KG1 (cell line): Measurements from ENCODE around the gene AIRE.
"Not testable (repeated sequence)": the region's sequence is repeated elsewhere in the genome, so short reads cannot be mapped to it uniquely, and the experiment has no call there.

Experiments used
- DNase-seq: peaks from one replicate; lab custom pipeline; 2025; lab: John Stamatoyannopoulos, UW

The AIRE gene

DNA sequence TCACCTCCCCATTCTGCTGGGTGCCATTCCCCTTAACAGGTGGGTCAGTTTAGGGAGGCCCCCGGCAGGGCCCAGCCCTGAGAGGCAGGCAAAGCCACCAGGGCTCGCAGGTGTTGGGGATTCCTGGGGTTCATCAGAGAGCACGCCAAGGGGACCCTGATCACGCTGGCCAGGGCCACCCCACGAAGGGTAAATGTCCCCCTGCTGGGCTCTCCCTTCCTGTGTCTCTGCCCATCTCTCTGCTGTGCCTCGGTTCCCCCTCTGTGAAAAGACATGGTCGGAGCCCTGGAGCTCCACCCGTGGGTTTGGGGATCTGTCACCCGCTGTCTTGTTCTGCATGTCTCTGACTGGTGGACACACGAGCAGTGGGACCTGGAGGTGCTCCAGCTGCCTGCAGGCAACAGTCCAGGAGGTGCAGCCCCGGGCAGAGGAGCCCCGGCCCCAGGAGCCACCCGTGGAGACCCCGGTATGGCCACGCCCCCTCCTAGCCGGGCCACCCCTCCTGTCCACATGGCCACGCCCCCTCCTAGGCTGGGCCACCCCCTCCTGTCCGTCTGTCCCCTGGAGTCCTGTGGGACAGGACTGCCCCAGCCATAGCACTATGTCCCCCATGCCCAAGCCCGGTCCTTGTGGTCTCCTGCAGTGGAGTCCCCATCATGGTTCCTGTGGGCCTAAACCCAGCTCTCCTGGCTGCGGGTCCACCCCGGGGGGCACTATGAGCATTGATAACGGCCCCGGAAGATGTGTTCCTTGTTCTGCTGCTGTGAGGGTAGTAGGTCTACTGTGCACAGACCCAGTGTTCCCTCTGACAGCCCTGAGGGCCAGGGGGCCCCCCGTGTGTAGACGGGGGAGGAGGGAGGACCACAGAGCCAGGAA lies 6.5 kb downstream of the AIRE start:
- no peak for DNase-seq

DNA sequence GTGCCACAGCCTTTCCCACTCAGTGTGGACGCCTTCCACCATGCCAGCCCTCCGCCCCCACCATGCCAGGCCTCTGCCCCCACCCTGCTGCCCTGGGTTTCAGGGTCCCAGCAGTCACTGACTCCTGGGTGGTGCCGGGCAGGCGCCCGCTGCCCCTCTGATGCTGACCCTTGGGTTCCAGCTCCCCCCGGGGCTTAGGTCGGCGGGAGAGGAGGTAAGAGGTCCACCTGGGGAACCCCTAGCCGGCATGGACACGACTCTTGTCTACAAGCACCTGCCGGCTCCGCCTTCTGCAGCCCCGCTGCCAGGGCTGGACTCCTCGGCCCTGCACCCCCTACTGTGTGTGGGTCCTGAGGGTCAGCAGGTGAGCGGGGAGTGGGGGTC lies 7.1 kb downstream of the AIRE start:
- no peak for DNase-seq

DNA sequence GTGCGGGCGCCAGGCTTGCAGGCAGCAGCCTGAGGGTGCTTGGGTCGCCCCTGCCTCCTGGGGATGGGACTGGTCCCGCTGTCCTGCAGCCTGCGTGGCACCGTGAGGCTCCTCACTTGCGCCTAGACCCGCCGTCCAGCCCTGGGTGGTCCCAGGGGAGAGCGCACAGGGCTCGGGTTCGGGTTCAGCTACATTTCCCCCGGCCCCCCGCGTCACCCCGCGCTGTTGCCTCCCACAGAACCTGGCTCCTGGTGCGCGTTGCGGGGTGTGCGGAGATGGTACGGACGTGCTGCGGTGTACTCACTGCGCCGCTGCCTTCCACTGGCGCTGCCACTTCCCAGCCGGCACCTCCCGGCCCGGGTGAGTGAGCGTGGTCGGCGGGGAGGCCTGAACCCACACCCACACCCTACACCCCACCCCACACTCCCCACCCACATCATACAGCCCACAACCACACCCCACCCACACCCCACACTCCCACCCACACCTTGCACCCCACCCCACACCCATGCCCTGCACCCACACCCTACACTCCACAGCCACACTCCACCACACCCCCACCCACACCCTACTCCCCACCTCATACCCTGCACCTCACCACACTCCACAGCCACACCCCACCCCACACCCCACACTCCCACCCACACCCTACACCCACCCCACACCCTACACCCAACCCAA lies 8.0 kb downstream of the AIRE start:
- no peak for DNase-seq

DNA sequence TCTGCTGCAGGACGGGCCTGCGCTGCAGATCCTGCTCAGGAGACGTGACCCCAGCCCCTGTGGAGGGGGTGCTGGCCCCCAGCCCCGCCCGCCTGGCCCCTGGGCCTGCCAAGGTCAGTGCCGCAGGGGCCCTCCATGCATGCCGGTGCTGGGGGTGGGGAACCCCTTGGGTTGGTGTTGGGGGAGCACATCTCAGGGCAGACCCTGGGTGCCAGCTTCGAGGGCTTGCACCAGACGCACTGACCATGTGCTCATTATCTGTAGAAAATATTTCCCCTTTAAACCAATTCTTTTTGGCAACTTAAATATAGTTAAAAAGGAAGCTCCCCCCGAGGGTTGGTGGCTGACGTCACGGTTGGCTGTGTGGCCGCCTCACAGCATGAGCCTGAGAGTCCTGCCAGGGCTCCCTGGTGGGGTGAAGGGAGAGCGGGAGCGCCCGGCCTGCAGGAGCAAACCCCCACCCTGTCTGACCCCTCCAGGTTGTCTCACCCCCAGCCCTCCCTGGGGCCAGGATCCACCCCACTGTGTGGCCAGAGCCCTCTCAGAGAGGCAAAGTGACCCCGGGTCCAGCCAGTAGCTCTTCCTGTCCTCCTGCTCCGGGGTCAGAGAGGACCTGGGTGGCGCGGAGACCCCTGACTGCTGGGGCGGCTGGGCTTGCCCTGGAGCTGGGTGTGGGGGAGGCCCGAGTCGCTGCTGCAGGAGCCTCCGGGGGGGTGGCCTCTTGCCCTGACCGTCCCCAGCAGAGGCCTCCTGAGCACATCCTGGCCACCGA lies 8.9 kb downstream of the AIRE start:
- DNase-seq: no peak

DNA sequence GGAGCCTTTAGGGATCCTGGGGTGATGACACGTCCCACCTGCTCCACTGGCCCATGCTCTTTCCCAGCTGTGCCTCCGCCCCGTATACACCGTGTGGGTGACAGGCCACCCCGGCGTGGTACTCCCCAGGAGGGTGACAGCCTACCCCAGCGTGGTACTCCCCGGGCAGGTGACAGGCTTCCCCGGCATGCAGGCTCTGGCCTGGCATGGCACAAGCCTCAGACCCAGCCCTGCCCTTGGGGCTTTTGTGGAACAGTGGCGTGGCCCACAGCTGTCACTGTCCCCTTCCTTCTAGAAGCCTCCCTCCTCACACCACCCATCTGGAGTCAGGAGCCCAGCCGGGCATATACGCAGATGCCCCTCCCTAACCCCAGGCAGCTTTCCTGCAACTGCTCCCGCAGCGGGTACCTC lies 9.5 kb downstream of the AIRE start:
- DNase-seq: no peak

DNA sequence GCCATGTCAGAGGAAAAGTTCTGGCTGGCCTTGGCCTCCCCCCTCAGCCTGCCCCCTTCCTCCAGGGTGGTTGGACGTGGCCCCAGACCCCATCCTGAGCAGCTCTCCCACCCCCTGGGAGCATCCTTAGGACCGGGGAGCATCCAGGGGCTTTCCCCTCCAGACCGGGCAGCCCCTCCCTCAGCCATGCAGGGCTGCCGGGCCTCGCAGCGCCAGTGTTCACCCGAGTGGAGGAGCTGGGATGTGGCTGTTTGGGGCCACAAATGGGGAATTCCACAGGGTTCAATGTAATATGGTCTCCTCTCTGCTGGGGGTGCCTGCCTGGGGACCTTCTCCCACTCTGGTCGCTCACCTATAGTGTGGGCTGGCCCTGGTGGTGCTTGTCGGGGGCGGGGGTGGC lies 10.0 kb downstream of the AIRE start:
- DNase-seq: no peak

DNA sequence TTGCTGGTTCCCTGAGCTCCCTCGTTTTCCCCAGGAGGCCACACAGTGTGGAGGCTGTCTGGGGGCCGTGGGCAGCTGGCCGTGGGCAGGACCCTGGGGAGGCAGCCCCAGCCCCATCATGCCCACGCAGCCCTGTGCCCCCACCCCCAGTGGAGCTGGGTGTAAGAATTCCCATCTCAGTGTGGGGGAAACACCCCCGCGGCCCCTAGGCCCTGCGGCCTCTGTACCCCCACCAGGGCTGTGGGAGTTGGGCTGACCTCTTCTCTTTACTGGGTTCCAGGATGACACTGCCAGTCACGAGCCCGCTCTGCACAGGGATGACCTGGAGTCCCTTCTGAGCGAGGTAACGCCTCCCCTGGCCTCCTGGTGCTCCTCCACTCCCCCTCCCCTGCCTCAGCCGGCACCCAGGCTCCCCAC lies 10.4 kb downstream of the AIRE start:
- DNase-seq: no peak

DNA sequence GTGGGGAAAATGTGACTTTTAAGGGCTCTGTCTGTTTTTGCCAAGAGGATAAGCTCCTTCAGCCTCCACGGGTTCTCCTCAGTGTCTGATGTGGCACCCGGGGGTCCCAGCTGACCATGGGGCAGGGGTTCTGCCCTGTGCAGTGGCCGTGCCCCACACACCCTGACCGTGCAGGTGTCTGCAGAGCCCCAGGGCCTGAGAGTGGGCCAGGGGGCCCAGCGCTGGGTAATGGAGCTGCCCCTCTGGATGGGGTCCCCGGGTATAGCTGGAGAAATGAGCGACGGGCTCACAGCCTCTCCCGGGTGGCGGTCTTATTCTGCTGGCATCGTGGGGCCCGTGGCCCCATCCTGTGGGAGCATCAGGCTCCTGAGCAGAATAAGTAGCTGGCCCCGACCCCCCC lies 11.2 kb downstream of the AIRE start:
- DNase-seq: no peak

DNA sequence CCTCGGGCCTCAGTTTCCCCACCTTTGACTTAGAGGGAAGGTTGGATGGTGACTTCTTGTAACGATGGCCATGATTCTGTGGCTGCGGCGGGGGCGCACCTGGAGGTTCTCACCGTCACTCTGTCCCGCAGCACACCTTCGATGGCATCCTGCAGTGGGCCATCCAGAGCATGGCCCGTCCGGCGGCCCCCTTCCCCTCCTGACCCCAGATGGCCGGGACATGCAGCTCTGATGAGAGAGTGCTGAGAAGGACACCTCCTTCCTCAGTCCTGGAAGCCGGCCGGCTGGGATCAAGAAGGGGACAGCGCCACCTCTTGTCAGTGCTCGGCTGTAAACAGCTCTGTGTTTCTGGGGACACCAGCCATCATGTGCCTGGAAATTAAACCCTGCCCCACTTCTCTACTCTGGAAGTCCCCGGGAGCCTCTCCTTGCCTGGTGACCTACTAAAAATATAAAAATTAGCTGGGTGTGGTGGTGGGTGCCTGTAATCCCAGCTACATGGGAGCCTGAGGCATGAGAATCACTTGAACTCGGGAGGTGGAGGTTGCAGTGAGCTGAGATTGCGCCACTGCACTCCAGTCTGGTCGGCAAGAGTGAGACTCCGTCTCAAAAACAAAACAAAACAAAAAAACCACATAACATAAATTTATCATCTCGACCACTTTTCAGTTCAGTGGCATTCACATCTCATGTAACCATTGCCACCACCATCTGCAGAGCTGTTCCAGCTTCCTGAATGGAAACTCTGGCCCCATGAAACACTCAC lies 12.0 kb downstream of the AIRE start:
- peak; percentile 59 for DNase-seq

DNA sequence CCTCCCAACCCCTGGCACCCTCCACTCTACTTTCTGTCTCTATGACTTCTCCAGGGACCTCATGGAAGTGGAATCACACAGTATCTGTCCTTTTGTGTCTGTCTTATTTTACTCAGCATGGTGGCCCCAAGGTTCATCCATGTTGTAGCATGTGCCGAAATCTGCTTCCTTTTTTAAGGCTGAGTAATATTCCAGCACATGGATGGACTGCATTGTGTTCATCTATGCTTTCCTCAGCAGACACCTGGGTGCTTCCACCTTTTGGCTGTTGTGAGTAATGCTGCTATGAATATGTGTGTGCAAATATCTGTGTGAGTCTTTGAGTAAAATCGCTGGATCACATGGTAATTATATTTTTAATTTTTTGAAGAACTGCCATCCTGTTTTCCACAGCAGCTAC lies 12.6 kb downstream of the AIRE start:
- no peak for DNase-seq

DNA sequence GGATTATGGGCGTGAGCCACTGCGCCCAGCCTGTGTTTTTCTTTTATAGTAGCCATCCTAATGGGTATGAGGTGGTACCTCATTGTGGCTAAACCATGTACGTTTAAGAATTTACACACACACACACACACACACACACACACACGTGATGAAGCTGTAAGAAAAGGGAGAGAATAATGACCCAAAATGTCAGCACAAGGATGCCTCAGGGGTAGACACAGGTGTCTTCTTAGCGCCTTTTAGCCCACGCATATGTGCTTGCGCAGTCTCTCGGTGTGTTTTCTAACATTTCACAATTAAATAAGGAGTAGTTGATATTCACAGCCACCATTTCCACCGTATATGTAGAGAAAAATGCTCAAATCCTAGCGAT lies 13.4 kb downstream of the AIRE start:
- no peak for DNase-seq

DNA sequence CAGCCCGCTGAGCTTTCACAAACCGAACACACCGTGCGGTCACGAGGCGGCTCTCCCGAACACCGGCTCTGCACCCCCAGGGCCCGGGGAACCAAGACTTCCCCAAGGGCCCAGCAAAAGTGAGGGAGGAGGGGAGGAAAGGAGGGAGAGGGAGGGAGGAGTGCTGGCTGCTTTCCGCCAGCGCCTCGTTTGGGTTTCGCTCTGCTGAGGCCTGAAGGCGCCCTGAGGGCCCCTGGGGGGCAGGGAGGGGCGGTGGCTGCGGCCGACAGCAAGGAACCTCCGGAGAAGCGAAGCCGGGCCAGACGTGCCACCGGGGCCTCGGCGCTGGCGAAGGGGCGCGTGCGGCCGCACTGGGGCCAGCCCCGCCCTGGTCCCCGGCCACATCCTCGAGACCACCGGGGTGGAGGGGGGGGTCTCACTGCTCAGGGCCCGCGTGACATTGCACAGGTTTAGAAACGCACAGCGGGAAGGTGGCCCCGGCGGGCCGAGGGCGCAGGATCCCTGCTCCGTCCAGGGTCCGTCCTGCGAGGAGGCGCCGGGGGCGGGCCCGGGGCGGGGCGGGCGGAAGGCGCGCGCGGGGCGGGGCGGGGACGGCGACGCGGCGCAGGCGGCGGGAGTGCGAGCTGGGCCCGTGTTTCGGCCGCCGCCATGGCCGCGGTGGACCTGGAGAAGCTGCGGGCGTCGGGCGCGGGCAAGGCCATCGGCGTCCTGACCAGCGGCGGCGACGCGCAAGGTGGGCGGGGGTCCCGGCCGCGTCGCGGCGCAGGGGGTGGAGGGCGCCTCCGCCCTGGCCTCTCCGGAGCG lies 14.0 kb downstream of the AIRE start, which contains the start of gene PFKL:
PFKL (plus strand) TSS at position 596 of the 804 bp plus-strand sequence; CDS start at position 649, 53 bp downstream.
- DNase-seq: peak; percentile 65

DNA sequence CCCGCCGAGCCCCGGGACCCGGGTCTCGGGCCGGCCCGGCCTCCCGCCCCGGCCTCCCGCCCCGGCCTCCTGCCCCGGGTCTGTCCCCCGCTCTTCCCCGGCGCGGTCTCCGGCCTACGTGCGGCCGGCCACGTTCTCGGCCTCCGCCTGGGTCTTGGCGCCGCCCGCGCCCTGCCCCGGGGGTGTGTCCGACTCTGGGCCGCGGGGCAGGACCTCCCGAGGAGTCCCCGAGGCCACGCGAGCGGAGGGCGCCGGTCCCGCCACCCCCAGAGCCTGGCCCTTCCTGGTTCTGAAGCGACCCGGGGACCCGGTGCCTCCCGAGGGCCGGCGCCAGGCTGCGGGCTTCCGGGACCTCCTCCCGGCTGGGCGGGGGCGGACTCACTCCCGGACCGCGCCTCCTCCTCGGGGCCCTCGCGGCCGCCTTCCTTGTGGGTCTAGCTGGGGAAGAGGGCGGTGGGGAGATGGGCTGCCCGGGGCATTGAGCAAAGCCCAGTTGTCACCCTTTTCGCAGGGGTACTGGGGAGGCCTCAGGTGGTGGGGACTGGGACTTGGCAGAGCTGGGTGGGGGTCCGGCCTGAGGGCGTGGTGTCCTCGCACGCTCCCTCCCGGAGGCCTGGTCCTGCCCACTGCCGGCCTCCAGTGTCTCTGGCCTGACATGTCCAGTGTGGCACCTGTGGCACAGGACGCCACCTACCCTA lies 14.7 kb downstream of the AIRE start:
- DNase-seq: peak; percentile 29

DNA sequence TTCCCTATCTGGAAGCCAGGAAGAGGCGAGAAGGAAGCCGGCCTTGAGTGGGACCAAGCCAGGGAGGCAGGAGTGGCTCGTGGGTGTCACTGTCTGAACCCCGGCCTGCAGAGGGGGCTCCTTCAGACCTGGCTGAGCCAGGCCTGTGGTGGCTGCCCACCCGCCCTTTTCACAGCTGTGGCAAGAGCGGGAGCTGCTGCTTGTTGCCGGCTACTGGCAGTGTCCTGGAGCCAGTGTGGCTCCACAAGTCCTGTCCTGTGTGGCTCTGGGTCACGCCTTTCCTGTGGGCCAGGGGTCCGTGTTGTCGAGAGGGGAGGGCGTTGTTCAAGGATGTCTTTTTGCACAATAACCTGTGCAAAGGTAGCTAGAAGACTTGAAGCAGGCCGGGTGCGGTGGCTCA lies 15.5 kb downstream of the AIRE start:
- no peak for DNase-seq

DNA sequence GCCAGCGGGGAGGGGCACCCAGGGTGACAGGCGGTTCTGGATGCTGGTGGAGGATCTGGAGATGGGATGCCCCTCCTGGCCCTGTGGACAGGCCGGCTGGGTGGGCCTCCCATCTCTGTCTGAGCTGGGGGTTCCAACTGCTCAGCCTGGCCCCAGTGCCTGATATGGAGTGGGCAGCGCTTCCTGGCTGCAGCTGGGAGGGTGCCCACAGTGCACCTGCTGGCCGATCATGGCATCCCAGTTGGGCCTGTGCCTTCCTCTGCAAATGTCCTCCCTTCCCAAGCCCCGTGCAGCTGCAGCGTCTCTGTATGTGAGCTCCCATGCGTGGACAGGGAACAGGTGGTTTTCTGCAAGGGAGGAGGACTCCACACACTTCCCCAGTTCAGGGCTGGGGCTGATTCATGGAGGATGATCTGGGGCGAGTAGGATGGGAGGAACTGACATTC lies 16.3 kb downstream of the AIRE start:
- DNase-seq: no peak

DNA sequence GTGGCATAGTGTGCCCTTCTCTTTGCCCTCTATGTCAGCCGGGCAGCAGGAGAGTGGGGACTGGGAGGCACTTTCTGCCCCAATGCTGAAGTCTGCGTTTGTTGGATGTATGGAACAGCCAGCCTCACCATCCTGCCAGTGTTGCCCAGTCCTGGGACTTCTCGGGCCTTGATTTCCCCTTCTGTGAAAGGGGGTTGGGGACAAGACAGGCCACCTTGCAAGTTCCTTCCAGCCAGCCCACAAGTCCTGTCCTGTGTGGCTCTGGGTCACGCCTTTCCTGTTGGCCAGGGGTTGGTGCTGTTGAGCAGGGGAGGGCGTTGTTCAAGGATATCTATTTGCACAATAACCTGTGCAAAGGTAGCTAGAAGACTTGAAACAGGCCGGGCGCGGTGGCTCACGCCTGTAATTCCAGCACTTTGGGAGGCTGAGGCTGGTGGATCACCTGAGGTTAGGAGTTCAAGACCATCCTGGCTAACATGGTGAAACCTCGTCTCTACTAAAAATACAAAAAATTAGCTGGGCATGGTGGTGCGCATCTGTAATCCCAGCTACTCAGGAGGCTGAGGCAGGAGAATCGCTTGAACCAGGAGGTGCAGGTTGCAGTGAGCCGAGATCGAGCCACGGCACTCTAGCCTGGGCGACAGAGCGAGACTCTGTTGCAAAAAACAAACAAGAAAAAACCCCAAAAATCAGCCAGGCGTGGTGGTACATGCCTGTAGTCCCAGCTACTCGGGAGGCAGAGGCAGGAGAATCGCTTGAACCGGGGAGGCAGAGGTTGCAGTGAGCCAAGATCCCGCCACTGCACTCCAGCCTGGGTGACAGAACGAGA lies 17.1 kb downstream of the AIRE start:
- DNase-seq: not testable (repeated sequence)

DNA sequence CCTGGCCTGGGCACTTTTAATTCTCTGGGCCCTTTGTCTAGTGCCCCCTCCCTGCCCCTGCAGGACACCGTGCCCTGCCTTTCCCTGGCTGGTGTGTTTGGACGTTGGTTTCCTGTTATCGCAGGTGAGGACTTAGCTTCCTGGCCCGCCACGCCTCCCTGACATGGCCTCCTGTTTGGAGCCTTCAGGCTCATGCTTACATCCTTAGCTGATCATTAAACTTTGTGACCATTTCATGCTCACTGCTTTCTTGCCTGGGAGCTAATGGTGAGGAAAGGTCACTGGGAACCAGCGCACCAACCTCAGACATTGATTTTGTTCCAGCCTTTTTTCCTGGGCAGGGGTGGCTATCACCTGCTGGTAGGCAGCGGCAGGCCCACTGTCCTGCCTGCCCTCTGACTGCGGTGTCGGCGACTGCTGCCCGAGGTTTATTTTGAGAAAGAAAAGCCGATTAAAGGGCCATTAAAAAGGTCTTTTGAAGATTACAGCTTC lies 17.9 kb downstream of the AIRE start:
- DNase-seq: no peak

DNA sequence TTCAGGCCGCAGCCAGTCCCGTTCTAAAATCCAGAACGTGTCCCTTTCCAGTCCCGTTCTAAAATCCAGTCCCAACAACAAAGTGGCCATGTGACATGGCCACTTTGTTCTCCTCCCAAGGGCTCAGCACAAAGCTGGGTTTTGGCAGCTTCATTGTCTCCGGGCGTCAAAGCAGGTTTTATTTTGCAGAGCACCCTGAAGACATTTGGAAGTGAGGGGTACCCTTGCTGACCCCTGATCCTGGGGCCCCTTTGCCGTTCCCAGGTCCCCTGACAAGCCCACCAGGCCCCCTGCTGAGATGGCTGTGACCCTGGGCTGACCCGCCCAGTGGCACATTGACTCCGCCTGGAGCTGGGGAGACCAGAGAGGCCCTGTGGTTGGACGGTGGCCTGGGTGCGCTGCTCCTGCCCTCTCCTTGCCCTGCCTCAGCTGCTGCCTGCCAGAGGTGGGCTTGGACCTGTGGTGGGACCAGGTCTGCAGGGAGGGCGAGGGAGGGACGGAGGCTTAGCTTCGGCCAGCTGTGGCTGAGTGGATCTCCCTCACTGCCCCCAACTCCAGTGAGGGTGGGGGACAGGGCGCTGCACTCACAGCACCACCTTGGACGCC lies 18.4 kb downstream of the AIRE start:
- DNase-seq: no peak

DNA sequence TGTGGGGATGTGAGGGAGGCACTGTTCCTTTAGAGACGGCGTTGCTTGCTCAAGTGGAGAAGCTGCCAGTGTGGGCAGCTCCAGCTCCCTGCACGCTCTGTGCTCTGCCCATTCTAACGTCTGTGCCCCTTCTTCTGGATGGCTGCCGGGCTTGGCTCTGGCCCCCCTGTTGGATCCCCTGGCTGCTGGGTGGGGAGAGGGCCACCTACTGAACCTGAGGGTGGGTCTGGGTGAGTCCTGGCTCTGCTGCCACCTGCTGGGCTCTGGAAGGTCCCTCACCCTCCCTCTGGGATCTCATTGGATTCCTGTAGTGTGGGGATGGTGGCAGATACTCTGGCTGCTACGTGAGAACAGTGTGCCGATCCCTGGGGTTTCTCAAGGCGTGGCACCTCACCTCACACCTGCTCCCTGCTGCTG lies 19.2 kb downstream of the AIRE start:
- DNase-seq: no peak
